ENCODE data around the gene PTCD2. TPM values are rescaled to one million over a fixed set of nuclear protein-coding genes. Genes with fewer than 3 reads are reported as not detected.
A peak's percentile ranks its signal among the peaks of the same experiment; 100 is the strongest.

Gene PTCD2
- total RNA-seq, 1 donor: 11.7 TPM

DNA sequence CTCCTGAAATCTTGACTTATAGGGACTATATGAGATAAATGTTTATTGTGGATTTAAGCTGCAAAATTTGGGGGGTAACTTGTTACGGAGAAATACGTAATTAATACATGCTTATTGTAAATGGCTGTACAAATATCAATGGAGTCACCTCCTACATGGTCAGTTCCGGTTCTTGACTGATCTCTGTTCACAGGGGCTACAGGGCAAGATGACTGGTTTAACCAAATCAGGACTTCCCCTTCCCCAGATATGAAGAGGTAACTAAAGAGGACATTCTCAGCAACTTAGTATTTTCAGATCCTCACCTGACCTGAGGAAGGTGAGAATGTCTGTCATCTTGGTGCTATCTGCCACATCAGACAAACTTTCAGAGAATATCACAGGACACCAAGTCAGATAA, 54.7 kb downstream of the PTCD2 start:
- no peak for DNase-seq (ENCODE audit: low read depth)
- no peak overlapping the region for H3K4me3 ChIP-seq (ENCODE audit: low read depth, low read length)
- TF ChIP-seq, protein P1, sequence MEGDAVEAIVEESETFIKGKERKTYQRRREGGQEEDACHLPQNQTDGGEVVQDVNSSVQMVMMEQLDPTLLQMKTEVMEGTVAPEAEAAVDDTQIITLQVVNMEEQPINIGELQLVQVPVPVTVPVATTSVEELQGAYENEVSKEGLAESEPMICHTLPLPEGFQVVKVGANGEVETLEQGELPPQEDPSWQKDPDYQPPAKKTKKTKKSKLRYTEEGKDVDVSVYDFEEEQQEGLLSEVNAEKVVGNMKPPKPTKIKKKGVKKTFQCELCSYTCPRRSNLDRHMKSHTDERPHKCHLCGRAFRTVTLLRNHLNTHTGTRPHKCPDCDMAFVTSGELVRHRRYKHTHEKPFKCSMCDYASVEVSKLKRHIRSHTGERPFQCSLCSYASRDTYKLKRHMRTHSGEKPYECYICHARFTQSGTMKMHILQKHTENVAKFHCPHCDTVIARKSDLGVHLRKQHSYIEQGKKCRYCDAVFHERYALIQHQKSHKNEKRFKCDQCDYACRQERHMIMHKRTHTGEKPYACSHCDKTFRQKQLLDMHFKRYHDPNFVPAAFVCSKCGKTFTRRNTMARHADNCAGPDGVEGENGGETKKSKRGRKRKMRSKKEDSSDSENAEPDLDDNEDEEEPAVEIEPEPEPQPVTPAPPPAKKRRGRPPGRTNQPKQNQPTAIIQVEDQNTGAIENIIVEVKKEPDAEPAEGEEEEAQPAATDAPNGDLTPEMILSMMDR (IDR thresholded peaks at IDR 0.05; ENCODE audit: insufficient read depth, low read depth, low read length): no peak

DNA sequence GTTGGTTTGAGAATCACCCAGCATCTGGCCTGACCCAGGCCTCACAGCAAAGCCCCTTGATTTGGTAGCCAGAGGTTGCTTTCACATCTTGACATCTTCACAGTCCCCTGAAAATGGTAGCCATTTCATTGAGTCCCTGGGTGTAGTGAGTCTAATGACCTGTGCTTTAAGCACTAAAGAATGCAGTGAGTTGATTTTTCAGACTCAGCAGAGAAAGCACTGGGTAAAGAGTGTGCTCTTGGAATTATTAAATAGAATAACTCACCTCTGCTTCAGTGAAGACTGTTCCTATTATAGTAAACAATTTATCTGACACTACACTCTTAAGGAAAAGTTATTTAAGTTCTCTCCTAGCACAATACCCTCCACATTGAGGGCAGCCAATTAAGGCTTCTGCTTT, 56.2 kb downstream of the PTCD2 start:
- TF ChIP-seq, protein P1 (IDR thresholded peaks at IDR 0.05; ENCODE audit: insufficient read depth, low read depth, low read length): no peak
- H3K4me3 ChIP-seq (ENCODE audit: low read depth, low read length): no peak overlapping the region
- no peak for DNase-seq (ENCODE audit: low read depth)

DNA sequence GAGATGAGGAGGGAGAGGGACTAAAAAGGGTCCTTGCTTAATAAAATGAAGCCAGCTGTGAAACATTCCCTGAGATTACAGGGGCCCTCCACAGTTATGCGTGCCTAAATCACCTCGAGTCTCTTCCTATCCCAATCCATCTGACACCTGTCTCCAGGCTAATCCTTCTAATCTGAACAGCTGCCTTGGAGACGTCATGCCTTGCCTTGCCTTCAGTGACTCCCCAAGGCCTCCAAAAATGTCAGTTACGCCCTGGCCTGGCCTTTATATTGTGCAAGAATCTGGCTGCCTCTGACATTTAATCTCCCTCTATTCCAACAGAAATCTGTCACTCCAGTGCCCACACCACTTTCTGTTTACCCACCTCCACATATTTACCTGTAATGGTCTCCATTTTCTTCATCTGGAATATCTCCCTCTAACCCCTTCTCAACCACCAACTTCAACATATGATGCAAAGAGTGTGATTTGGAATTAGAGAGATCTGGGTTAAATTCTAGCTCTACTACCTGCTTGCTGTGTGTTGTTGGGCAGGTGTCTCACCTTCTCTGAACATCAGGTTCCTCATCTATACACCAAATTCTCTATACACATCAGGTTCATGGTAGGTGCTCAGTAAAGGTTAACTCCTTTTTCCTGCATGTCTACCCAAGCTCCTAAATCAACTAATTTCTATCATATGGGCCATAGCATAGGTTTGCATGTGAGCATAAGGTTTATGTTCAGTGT, 57.9 kb downstream of the PTCD2 start:
- peak; percentile 74 for DNase-seq (ENCODE audit: low read depth)
- no peak overlapping the region for H3K4me3 ChIP-seq (ENCODE audit: low read depth, low read length)
- TF ChIP-seq, protein P1 (IDR thresholded peaks at IDR 0.05; ENCODE audit: insufficient read depth, low read depth, low read length): no peak

GRCh38 chr5:72378639-72379289, 58.6 kb downstream of the PTCD2 start:
- no peak overlapping the region for H3K4me3 ChIP-seq (ENCODE audit: low read depth, low read length)
- peak; percentile 66 for DNase-seq (ENCODE audit: low read depth)
- TF ChIP-seq, protein P1 (IDR thresholded peaks at IDR 0.05; ENCODE audit: insufficient read depth, low read depth, low read length): no peak

GRCh38 chr5:72379936-72380335, 59.8 kb downstream of the PTCD2 start:
- no peak overlapping the region for H3K4me3 ChIP-seq (ENCODE audit: low read depth, low read length)
- TF ChIP-seq, protein P1 (IDR thresholded peaks at IDR 0.05; ENCODE audit: insufficient read depth, low read depth, low read length): no peak
- DNase-seq (ENCODE audit: low read depth): peak; percentile 56

DNA sequence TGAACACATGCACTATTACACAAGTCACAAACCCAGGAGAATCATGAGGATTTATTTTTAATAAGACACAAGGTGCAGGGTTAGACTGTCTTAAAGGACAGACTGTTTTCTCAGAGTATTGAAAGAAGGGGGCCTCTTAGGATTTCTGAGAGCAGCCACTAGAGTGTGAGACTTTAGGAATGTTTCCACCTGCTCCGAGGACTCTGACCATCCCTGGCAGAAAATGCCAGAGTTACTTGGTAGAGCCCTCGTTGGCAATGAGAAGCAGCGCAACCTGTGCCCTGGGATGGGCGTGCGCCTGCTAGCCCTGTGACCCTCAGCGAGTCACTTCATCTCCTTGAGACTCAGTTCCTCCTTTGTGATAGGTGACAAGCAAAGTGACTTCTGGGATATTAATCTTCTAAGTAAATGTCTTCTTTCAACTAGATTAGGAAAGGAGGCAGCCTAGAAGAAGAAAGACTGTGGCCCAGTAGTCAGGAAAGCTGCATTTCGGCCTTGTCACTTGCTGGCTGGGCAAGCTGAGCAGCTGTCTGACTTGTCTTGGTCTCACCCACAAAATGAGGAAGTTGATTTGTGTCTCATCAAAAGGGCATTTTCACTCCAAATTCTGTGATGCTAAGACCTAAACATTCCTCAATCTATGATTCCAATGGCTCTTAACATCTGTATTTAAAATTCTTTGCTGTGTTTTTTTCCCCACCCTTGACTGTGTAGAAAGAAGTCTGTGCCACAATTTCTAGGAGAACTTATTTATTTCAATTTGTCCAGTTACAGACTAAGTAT, 60.5 kb downstream of the PTCD2 start:
- no peak overlapping the region for H3K4me3 ChIP-seq (ENCODE audit: low read depth, low read length)
- TF ChIP-seq, protein P1 (IDR thresholded peaks at IDR 0.05; ENCODE audit: insufficient read depth, low read depth, low read length): no peak
- DNase-seq (ENCODE audit: low read depth): no peak

Data from fibroblast of villous mesenchyme (primary cell).